HG03460 (cell line): Measurements from ENCODE around the gene AGBL4.

Source experiments
- ATAC-seq: cut with Tn5 transposase; IDR thresholded peaks from one replicate; pipeline ENCODE4 v1.9.1; 2021; ENCODE audit not compliant: unreplicated experiment

Gene AGBL4

DNA sequence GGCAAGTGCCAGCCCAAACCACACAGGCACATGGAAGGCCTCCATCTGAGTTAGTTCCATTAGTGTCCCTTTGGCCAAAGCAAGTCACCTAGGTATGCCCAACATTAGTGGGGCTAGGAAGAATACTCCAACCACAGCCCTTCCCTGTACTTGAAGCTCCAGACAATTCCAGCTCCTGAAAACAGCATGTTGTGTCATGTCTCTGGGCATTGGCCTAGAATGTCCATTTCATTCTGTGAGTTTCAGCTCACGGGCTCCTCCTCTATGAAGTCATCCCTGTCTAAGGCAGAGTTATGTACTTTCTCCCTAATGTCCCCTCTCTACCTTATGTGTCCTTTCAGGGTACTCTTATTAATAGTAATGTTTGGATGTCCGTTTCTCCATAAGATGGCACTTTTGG is 1455.3 kb downstream of the AGBL4 start:
- no peak for ATAC-seq

DNA sequence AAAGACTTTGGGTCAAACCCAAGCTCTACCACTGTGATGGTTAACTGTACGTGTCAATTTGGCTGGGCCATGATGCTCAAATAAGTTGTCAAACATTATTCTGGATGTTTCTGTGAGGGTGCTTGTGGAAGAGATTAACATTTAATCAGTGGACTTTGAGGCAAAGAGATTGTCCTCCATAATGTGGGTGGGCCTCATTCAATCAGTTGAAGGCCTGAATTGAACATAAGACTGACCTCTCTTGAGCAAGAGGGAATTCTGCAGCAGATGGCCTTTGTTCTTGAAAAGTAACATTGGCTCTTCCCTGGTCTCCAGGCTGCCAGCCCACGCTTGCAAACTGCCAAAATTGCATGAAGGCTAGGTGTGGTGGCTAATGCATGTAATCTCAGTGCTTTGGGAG is 1457.3 kb downstream of the AGBL4 start:
- no peak for ATAC-seq

DNA sequence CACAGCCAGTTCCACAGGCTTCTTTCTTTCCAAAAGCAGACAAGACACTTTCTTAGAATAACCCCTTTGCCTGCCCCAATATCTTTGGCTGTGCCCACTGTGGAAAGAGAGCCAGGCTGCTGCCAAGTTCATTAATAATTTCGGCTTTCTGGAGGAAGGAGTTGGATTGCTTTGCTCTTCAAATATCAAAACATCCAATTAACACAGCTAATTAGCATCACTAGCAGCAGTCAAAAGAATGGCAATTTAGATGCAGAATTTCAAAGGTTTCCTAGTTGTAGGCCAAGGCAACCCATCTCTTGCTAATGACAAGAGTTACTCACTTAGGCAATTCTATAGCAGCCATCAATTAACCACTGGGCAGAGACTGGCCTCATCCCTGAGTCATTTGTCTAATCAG is 1460.7 kb downstream of the AGBL4 start:
- no peak for ATAC-seq

DNA sequence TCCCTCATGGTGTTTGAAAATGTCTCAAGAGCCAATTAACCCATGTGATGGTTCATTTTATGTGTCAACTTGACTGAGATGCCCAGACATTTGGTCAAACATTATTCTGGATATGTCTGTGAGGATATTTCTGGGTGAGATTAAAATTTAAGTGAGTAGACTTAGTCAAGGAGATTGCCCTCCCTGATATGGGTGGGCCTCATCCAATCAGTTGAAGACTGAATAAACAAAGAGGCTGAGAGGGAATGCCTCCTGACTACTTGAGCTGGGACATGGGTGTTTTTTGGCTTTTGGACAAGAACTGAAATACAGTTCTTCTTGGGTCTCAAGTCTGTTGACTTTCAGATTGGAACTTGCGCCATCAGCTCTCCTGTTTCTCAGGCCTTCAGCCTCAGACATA is 1462.3 kb downstream of the AGBL4 start:
- ATAC-seq: no peak

DNA sequence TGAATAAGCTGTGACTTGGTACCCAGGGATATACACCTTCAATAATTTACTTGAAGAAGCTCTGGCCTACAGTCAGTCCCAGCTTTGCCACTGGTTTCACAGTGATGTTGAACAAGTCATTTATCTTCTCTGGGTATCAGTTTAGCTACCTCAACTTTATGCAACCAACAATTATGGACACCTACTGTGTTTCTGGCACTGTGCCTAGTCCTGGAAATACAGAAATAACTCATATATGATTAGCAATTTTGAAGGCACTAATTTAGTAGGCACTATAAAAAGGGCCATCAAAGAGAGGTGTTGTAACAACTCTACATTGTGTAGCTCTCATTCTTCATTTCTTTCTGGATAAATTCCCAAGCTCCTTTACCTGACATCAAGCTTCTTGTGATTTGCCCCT is 1463.2 kb downstream of the AGBL4 start:
- ATAC-seq: no peak

DNA sequence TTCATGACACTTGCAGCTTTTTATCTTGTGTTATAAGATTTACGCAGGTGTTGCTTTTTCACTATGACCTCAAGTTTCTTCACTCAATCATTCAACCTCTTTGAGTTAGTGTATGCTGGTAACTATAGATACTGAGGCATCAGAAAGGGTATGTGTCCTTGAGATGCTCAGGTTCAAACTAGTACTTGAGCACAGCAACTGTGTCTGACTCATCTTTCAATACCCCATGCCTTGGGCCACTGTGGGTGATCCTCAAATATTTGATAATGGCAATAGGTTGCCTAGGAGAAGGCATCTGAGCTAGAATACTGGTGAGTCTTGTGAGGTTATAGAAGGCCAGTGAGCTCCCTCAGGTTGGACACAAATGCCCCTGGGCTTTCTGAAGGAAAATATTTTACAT is 1463.6 kb downstream of the AGBL4 start:
- ATAC-seq: no peak

DNA sequence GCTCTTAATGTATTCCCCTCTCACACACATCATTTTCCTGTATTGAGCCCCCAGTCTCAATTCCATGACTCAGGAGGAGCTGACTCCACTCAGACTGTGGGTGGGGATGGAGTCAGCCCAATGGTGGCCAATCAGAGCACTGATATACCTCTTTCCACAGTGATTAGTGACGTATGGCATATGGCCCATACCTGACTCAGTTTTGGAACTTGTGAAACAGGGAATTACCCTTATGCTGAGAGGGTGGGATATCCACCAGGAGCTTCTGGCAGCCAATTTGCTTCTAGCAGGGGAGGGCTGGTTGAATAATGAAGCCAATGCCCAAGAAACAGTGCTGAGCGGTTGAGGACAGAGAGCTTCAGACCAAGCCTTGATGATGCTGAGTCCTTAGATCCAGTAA is 1465.4 kb downstream of the AGBL4 start:
- ATAC-seq: no peak

DNA sequence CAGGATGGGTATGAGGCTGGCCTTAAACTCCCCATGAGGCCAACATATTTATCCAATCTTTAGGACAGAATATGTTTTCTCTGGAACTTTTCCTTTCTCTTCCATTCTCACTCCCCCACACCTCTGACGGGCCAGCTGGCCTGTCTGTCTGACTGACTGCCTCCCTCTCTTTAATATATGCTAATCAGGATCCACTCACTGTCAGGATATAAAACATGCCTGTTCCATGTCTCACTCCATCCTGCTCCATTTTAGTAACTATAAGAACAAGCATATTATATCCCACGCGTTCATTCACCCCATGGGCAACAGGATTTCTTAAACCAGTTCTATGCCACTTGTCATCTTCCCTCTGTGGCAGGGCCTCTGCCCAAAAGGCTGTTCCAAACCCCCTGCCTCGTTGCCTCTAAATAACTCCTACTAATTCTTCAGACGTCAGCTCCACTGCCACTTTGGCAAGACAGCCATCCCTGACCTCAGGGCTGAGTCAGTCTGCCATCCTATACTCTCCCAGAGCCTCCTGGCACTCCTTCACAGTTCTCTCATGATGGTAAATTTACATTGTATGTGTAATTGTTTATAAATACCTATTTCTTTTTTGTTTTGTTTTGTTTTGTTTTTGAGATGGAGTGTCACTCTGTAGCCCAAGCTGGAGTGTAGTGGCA is 1467.4 kb downstream of the AGBL4 start:
- no peak for ATAC-seq

DNA sequence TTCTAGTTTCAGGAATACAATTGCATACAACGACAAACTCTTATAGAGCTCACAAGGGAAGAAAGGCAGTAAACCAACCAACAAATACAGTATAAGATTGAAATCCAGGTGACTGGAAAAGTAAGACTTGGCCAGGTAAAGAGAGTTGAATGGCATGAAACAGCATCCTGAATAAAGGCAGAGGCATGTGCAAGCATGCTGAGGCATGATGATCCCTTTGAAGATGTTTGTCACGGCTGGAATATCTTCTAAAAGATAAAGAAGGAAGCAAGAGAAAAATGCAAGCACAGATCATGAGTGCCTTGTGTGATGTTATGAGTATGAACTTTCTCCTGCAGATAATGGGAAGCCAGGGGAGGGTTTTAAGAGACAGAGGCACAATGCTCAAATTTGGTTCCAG is 1468.5 kb downstream of the AGBL4 start:
- ATAC-seq: no peak

DNA sequence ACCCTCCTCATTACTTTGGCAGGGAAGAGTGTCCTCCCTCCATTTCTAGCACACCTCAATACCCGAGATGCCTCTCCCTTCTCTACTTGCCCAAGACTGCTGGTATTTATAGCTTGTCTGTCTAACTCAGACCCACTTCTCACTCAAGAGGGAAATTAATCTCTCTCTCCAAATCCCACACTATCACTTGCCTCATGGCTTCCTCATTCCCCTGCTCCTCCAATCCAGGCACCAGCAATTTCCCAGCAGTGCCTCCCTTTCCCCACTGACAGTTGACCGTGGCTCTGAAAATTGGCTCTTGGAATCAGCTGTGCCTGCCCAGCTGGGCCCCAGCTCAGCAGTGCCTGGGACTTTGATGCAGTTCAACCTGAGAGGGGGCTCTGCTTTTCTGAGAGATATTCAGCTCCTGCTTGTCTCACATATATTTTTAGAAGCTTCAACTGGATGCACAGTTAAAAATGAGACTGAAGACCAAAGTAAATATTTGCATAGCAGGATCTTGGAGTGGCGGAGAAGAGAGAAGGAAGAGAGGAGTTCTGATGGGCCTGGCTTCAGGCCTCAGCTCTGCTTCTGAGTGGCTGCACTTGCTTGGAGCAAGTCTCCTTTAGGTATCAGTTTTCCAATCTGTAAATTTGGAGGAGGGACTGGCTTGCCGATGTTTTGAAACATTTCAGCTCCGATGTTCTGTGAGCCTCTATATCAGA is 1470.7 kb downstream of the AGBL4 start:
- ATAC-seq: no peak

DNA sequence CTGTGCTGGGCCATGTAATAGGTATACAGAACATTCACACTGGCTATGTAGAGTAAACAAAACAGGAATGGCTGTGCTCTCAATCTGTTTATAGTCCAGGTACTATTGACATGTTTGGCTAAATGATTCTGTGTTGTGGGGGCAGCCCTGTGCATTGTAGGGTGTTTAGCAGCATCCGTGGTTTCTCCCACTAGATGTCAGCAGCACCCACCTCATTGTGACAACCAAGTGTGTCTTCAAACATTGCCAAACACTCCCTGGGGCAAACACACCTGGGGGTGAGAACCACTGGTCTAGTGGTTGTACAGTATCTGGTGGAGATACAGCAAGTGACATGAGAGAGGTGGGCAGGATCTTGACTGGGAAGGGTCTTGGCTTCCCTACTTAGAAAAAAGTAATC is 1471.3 kb downstream of the AGBL4 start:
- no peak for ATAC-seq

DNA sequence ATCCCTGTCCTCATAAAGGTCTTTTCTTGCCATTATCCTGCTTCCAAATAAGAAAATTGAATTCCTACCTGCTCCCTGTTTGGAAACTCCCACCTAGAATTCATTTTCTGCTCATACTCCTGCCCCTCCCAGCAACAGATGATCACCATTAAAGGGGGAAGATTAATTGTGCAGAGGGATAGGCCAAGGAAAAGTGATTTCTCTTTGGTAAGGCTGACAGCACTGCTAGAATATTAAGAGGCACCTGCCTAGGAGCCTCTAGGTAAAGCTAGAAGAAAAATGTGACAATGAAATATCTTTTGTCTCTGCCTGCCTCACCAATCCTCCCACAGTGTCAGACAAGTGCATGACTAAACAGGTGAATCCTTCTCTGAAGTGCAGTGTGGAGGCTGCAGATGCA is 1474.8 kb downstream of the AGBL4 start:
- ATAC-seq: no peak

DNA sequence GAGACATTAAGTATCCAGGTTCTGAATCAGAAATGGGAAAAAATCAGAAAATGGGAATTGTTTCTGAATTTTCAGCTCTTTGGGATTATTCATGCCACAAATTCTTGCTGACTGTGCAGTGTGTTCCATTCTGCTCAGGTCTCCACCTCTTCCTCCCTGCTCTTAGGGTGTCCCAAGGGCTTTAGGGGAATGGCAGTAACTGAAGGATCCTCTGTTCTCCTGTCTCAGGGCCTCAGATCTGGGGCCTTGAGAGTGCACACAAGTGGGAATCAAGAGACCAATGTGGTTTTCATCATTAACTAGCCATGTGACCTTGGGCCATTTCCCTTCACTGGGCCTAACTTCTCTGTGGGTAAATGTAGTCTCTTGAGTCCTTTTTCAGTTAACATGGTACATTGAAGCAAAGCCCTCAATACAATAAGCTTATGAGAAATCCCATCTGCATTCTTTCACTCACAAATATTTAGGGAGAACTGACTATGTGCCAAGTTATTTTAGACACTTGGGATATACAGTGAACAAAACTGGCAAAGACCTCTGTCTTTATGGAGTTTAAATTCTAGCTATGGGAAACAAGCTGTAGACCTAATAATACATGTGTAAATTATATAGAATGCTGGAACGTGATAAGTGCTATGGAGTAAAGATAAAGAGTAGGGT is 1476.1 kb downstream of the AGBL4 start:
- no peak for ATAC-seq

DNA sequence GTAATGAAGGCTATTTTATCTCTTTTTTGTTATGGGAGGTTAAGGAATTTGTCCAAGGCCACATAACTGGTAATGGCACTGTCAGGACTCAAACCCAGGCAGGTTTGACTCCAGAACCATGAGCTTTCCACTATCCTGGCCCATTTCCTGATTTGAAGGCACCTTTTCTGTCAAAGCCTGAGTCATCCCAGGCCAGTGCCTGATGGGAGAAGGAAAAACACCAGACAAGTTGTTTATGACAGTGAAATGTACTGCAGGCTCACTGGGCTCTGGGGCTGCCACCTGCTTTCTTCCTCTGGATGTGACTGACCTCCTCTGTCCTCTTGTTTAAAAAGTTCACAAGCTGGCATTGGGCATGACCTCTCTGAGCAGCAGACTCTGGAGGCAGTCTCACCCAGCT is 1479.9 kb downstream of the AGBL4 start:
- ATAC-seq: no peak

DNA sequence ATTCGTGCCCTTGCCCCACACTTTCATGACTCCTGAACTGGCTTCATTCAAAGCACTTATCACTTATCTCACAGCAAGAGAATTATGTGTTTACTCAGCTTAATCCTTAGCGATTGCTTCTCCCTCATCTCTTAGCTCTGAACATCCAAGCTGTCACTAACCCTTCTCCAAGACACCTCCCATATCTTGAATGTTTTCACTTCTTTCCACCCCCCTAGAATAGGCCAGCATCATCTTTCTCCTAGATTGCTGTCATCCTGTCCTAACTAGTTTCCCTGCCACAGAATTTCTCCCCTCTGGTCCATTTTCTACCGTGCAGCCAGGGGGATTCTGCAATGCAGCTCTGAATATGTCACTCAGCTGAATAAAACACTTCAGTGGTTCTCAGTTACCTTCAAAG is 1483.2 kb downstream of the AGBL4 start:
- ATAC-seq: no peak

DNA sequence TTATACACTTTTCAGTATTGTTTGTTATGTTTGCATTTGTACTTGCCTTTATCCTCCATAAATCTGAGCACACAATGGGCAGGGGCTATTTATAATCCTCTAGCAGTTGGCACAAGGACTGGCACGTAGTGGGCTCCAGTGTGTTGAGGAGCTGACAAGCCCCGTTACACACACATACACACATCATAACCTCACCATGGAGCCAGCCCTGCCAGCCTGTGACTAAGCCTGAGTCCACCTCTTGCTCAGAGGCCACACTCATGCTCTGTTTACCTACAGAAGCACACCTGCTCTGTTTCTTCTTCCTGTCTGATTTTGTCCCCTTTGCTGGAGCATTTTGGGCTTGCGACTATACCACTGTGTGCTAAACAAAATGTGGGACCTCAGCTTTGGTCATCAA is 1487.3 kb downstream of the AGBL4 start:
- ATAC-seq: no peak

DNA sequence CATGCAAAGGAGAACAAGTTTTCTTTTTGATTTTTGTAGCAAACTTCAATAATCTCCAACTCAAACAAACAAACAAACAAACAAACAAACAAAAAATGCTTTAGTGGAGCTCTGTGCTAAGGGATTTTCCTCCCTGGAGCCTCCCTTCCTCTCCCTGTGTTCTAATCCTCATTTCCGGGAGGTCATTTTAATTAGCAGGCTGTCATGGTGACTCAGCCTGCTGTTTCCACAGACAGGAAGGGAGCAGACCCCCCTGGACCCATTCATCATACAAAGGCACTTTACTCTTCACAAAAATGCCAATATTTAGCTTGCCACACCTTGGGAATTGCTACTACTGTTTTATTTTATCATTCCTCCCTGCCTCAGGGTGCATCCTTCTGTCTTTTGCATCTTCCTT is 1490.8 kb downstream of the AGBL4 start:
- no peak for ATAC-seq

DNA sequence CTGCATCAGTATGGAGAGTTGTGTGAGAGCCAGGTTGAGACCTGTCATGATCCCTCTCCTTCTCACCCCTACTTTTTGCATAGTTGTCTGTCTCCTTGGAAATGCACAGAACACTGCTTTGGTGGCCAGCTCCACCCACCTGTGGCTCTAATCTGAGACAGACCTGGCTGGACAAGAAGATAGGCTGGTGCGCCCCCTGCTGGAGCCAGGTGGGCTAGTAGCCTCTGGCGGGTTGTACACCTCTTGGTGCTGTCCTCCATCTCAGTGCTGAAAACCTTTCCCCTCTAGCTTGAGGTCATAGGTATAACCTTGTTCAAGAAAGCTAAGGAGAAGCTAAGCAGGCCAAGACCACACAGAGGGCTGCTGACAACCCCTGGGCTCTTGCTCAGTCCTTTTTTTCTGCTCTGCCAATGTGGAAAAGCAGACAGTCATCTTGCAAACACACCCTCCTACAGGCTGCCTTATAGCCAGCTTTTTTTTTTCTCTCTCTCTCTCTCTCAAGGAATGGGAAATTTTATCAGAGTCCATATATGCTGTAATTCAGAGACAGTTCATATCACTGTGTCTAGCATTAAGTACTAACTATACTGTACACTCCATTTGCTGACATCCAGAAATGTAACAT is 1492.9 kb downstream of the AGBL4 start:
- no peak for ATAC-seq

DNA sequence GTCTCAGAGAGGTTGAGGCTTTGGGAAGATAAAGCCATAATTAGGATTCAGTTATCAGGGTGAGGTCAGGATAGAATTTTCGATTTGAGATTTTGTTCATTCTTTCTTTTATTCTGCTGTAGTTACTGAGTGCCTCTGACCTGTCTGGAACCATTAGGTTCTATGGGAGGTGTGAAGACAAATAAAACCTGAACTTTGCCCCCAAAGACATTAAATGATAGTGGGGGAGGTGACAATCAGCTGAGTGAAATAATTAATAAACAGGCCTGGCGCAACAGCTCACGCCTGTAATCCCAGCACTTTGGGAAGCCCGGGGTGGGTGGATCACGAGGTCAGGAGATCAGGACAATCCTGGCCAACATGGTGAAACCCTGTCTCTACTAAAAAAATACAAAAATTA is 1496.7 kb downstream of the AGBL4 start:
- no peak for ATAC-seq

DNA sequence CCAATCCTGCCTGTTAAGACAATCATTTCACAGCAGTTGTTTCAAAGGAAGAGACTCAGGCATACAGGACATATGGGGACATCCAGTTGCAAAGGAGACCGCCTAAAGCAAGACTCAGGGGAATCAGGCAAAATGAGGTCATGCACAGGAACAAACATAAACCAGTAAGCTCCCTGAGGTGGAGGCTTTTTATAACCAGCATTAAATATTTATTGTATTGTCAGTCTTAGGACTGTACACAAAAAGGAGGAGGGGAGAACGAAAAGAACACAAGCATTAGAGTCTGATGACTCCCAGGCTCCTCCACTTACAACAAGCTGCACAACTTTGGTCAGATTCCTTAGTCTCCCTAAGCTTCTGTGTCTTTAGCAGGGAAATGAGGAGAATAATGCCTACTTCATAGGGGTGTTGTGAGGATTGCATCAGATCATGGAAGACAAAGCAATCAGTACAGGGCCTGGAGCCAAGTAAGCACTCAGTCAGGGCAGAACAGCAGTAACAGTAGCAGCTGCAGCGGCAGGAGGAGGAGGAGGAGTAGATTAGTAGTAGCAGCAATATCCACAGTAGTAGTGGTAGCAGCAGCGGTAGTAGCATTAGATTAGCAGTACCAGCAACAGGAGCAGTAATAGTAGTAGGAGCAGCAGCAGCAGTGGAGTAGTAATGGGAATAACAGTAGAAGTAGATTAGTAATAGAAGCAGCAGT is 1497.6 kb downstream of the AGBL4 start:
- no peak for ATAC-seq

DNA sequence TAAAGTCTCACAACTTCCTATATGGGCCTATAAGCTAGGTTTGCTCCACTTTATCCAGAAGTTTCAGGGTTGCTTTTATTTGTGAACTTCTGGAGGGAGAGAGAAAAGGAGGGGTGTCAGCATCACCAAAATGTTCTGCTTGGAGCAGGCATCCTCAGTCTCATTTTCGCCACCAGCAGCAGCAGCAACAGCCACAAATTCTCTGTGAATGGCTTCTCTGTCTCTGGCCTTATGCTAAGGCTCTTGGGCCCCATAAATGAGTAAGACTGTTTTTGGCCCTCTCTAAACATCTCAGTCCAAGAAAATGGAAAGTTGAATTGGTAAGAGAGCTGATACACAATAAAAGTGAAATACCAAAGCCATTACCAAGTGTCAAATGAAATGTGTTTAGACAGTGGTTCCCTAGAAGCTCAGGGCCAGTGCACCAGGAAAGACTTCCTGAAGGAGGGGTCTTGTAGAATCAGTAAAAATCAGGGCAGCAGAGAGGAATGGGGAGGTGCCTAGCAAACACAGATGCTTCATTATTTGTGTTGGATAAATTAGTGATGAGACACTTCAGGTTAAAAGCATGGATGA is 1498.8 kb downstream of the AGBL4 start:
- no peak for ATAC-seq
